Measurements from ENCODE around the gene DCLRE1B.

DNA sequence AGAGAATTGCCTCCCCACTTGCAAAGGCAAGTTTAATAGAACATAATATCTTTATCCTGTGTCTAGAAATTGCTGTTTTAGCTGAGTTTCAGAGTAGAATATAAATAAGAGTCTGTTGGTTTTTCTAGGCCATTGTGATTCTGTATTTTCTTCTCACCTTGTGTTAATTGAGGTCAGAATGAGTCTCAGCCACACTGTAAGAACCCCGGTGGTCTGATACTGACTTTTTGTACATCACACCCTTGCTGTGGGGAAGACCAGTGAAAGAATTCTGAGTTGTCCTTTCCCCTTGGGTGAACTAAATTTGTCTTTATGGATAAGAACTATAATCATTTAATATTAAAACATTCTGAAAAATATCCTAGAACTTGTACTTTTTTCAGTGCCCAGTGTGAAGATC is 30.8 kb downstream of the DCLRE1B start:
- TF ChIP-seq EZH2 (IDR thresholded peaks at IDR 0.05; ENCODE audit: insufficient read depth, low read length) (no peak), CTCF (IDR thresholded peaks at IDR 0.05; ENCODE audit: insufficient read depth, low read depth, low read length) (no peak)

Data from astrocyte (in vitro differentiated cells and primary cell).